ENCODE results near the gene ZNF91.

DNA sequence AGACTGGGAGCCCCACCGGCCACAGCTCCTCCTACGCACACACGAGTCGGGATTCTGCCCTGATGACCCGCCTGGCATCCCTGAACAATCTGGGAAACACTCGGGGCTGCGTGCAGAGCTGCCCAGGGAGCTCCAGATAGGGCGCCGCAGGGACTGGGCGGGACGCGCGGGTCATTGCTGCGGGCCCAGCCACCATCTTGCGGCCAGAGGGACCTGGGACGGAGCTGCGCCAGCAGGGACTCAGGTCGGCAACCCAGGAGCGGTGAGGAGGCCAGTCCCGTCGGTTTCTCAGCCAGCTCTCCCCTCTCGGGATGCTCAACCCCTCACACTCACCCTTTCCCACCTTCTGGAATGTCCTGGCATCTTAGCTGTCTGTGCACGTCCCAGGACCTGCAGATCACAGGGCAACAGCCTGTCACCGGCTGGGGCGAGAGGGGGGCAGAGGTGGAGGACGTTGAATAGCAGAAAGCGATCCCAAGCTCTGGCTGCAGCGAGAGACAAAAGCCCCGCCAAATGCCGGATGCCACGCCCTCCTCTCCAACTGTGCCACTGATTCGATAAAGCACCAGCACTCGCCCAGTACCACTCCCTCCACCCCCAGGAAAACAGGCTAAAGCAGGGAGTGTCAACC lies 20.4 kb upstream of the ZNF91 start:
- no peak for TF ChIP-seq SMC3 (IDR thresholded peaks at IDR 0.05; ENCODE audit: low read depth, low read length)
- TF ChIP-seq, protein P1, sequence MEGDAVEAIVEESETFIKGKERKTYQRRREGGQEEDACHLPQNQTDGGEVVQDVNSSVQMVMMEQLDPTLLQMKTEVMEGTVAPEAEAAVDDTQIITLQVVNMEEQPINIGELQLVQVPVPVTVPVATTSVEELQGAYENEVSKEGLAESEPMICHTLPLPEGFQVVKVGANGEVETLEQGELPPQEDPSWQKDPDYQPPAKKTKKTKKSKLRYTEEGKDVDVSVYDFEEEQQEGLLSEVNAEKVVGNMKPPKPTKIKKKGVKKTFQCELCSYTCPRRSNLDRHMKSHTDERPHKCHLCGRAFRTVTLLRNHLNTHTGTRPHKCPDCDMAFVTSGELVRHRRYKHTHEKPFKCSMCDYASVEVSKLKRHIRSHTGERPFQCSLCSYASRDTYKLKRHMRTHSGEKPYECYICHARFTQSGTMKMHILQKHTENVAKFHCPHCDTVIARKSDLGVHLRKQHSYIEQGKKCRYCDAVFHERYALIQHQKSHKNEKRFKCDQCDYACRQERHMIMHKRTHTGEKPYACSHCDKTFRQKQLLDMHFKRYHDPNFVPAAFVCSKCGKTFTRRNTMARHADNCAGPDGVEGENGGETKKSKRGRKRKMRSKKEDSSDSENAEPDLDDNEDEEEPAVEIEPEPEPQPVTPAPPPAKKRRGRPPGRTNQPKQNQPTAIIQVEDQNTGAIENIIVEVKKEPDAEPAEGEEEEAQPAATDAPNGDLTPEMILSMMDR (conservative IDR thresholded peaks at IDR 0.05; ENCODE audit: low read depth, low read length), result no peak
- no peak for TF ChIP-seq POLR2A (IDR thresholded peaks at IDR 0.05; ENCODE audit: low read depth, low read length)
- no peak for TF ChIP-seq RAD21 (IDR thresholded peaks at IDR 0.05; ENCODE audit: low read length)
- TF ChIP-seq, protein P2, sequence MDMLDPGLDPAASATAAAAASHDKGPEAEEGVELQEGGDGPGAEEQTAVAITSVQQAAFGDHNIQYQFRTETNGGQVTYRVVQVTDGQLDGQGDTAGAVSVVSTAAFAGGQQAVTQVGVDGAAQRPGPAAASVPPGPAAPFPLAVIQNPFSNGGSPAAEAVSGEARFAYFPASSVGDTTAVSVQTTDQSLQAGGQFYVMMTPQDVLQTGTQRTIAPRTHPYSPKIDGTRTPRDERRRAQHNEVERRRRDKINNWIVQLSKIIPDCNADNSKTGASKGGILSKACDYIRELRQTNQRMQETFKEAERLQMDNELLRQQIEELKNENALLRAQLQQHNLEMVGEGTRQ (IDR thresholded peaks at IDR 0.05; ENCODE audit: low read depth, low read length), result no peak
- TF ChIP-seq NFE2L2 (IDR thresholded peaks at IDR 0.05; ENCODE audit: low read depth, low read length), result no peak
- TF ChIP-seq MAZ (IDR thresholded peaks at IDR 0.05; ENCODE audit: borderline replicate concordance, low read depth, low read length), result no peak
- no peak for TF ChIP-seq BHLHE40 (IDR thresholded peaks at IDR 0.05; ENCODE audit: low read depth, low read length)
- no peak for TF ChIP-seq RFX5 (IDR thresholded peaks at IDR 0.05; ENCODE audit: low read depth, low read length)
- no peak for TF ChIP-seq MAFK (IDR thresholded peaks at IDR 0.05; ENCODE audit: low read depth, low read length)
- no peak for TF ChIP-seq CEBPB (IDR thresholded peaks at IDR 0.05; ENCODE audit: low read depth, low read length)
- no peak for TF ChIP-seq MXI1 (IDR thresholded peaks at IDR 0.05; ENCODE audit: borderline replicate concordance, low read depth, low read length)
- TF ChIP-seq CHD1 (IDR thresholded peaks at IDR 0.05; ENCODE audit: low read depth, low read length), result no peak
